Activated T-helper 1 cell treated with Interleukin-2 at 50 U/mL for 16 hours (primary cell): Measurements from ENCODE around the gene SSC5D.
A peak's percentile ranks its signal among the peaks of the same experiment; 100 is the strongest.

ENCODE experiments used
- DNase-seq: peaks from one replicate; pipeline ENCODE4 v3.0.0-alpha.2; 2020; ENCODE audit warnings: low read depth

SSC5D gene

GRCh38 chr19:55455576-55456235 lies 32.5 kb upstream of the SSC5D start:
- DNase-seq, result no peak

- DNase-seq, result no peak
Measured at GRCh38 chr19:55456347-55456746, 31.9 kb upstream of the SSC5D start.

GRCh38 chr19:55457683-55458457 lies 30.4 kb upstream of the SSC5D start:
- DNase-seq, result no peak

GRCh38 chr19:55459551-55459949 lies 28.7 kb upstream of the SSC5D start:
- DNase-seq, result no peak

DNA sequence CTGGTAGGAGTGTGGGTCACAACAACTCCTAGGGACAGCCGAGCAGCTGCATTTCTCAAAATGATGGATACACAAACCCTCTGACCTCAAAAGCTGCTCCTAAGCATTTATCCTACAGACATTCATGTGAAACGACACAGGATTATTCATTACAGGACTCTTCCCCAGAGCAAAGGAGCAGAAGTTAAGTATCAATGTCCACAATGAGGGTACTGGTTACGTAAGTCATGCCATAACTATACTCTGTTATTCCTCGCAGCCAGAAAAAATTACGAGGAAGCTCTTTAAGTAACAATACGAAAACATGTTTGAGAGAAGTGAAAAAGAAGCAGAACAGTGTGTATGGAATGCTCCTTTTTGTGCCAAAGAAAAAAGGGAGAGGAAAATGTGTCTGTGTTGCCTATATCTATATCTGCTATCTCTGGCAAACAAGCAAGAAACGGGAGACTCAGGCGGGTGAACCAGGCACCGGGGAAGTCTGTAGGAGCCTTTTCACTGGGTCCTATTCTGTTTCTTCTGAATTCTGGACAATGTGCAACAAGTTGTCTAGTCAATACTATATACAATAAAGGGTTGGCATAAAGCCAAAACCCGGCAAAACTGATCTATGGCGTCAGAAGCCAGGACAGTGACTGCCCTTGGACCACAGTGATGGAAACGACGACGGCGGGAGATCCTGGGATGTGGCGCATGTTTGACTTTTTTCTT lies 28.1 kb upstream of the SSC5D start:
- DNase-seq, result no peak

- DNase-seq, result no peak
Measured at GRCh38 chr19:55460670-55461258, 27.5 kb upstream of the SSC5D start.

- peak; percentile 100 for DNase-seq
Measured at GRCh38 chr19:55461259-55461973, 26.8 kb upstream of the SSC5D start, which contains the start of gene ISOC2. Gene ISOC2, minus strand, starts transcription at chr19:55461642. Its CDS starts 5,156 bp downstream, at chr19:55456486.

DNA sequence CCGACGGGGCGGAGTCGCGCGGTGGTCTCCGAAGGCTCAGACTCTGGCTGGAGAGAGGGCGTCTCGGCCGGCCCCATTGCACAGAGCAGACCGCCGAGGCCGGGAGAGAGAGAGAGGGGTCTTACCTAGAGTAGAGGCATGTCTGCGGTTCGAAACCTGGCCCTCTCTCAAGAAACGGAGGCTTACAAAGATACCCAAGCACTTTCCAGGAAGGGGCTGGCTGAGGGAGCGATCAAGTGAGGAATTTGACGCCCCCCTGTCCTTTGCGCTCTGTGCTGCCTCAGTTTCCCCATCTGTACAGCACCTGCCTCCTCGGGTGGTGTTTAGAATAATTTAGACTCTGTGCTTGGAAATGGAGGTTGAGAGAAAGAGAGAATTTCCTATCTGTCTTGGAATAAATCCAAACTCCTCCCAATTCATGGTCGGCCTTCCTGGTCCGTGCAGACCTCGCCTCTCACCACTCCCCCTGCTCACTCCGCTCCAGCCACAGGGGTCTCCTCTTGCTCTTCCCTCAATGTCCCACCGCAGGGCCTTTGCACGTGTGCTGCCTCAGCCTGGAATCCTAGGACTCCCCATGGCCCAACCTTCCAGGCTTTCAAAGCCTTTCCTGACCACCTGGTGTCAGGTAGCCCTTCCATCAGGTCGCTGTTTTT lies 26.1 kb upstream of the SSC5D start:
- no peak for DNase-seq

DNA sequence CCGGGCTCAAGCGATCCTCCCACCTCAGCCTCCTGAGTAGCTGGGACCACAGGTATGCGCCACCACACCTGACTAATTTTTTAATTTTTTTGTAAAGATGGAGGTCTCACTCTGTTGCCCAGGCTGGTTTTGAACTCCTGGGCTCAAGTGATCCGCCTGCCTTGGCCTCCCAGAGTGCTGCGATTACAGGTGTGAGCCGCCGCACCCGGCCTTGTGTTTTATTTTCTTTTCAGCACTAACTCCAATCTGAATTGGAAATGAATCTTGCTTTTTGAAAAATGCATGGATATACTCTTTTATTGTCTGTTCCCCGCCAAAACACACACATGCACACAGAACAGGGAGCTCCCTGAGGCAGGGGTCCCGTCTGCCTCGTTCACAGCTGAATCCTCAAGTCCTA lies 25.5 kb upstream of the SSC5D start:
- no peak for DNase-seq

DNA sequence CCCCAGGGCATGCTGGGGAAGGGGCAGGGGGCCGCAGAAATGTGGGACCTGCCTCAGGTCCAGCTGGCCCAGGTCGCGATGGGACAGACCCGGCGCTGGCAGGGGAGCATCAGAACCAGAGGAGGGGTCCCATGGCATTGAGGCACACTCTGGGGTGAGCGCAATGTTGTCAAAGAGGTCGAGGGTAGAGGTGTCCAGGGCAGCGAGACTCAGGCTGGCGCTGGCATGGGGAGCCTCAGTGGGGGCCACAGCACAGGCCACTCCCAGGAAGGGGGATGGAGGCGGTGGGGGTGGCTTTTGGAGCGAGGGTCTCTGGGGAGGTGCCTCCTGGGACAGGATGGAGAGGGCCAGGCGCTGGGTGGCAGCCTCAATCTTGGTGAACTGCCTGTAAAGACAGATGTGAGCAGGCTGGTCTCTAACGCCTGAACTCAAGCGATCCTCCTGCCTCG lies 24.6 kb upstream of the SSC5D start:
- no peak for DNase-seq

- DNase-seq, result no peak
Measured at GRCh38 chr19:55464039-55464661, 24.1 kb upstream of the SSC5D start.

- DNase-seq, result no peak
Measured at GRCh38 chr19:55464662-55465054, 23.6 kb upstream of the SSC5D start, which contains the start of gene C19orf85. Gene C19orf85, minus strand, starts transcription at chr19:55464751. Its CDS starts 197 bp downstream, at chr19:55464554.

GRCh38 chr19:55465460-55466240 lies 22.6 kb upstream of the SSC5D start:
- no peak for DNase-seq

GRCh38 chr19:55466241-55466614 lies 22.0 kb upstream of the SSC5D start:
- no peak for DNase-seq

- peak; percentile 58 for DNase-seq
Measured at GRCh38 chr19:55467236-55468053, 20.8 kb upstream of the SSC5D start.

DNA sequence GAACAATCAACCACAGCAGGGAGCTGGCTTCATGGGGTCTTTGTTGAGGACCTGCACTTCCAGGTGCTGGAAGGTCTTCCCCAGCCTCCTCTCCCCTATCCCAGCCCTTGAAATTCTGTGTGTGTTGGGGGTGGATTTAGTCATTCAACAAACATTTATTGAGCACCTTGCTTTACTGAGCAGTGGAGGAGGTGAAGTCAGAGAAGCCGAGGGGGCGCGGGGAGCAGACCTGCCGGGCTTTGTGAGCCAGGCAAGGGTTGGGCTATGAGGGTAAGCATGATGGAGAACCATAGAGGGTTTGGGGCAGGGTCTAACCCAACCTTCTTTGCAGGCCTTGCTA lies 20.2 kb upstream of the SSC5D start:
- no peak for DNase-seq

GRCh38 chr19:55471266-55471665 lies 17.0 kb upstream of the SSC5D start:
- no peak for DNase-seq

DNA sequence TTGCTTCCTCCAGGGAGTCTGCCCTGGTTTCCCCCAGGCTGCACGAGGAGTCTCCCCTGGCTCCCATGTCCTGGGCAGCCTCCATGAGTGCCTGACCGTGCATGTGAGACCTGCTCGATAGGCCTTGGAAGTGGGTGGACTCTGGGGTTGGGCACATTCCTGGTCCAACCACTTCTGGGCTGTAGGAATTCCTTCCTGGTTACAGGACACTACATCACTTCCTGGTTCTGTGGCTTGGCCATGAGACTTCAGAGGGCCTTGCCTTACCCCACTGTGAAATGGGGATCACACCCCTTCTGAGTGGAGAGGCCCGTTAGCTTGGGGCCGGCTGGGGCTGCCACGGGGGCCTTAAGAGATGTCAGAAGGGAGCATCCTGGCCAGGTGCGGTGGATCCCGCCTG lies 15.8 kb upstream of the SSC5D start:
- DNase-seq, result no peak
